Thoracic aorta (tissue), 2 donors: ENCODE data around the gene TPRA1. TPM values are rescaled to one million over a fixed set of nuclear protein-coding genes. Genes with fewer than 3 reads are reported as not detected.

Source experiments
- ATAC-seq: fragments of 150-250 bp; one replicate; pipeline ENCODE4 v1.8.0; 2017; ENCODE audit warnings: low read depth; ENCODE audit not compliant: insufficient number of reproducible peaks, low FRiP score
- DNase-seq: peaks from one replicate; pipeline ENCODE4 v3.0.0-alpha.2; 2020; ENCODE audit warnings: low spot score
- H3K27ac ChIP-seq, 2 donors: fragments of 200-600 bp; sonication (generic); 1 replicate in 1 of 2; 2 replicates in 1 of 2; pipeline ENCODE4 v1.5.1; 2016; ENCODE audit warnings: mild to moderate bottlenecking in 2 of 2, moderate library complexity in 2 of 2
- H3K27me3 ChIP-seq: fragments of 200-600 bp; sonication (generic); replicated peaks from 2 replicates; pipeline ENCODE4 v1.6.0; 2016; ENCODE audit warnings: mild to moderate bottlenecking; ENCODE audit not compliant: insufficient read depth
- H3K36me3 ChIP-seq: fragments of 200-600 bp; sonication (generic); one replicate; pipeline ENCODE4 v1.5.1; 2016
- H3K4me1 ChIP-seq, 2 donors: fragments of 200-600 bp; sonication (generic); 1 replicate in 1 of 2; 2 replicates in 1 of 2; pipeline versions ENCODE4 v1.5.1 to v1.6.0; 2016; ENCODE audit warnings: low read depth in 2 of 2, mild to moderate bottlenecking in 1 of 2; ENCODE audit not compliant: control insufficient read depth in 1 of 2
- H3K4me3 ChIP-seq: fragments of 200-600 bp; sonication (generic); 2 replicates; pipeline ENCODE4 v1.5.1; 2016; ENCODE audit warnings: mild to moderate bottlenecking
- H3K9me3 ChIP-seq: fragments of 200-600 bp; sonication (generic); 2 replicates; pipeline ENCODE4 v1.5.1; 2016
- CTCF ChIP-seq: fragments of 200-600 bp; sonication (generic); IDR thresholded peaks from one replicate; pipeline ENCODE4 v1.5.1; 2019; ENCODE audit warnings: antibody characterized with exemption
- total RNA-seq, 2 donors: library from RNA; depleted of rRNA; stranded (reverse); fragments of >200 nt; gene quantifications; one replicate each; pipeline versions ENCODE4 v1.1.0 to v1.2.3, GENCODE V29; 2016

TPRA1 gene
- total RNA-seq, 2 donors from 2014 or later, result 32.0 to 37.8 TPM

DNA sequence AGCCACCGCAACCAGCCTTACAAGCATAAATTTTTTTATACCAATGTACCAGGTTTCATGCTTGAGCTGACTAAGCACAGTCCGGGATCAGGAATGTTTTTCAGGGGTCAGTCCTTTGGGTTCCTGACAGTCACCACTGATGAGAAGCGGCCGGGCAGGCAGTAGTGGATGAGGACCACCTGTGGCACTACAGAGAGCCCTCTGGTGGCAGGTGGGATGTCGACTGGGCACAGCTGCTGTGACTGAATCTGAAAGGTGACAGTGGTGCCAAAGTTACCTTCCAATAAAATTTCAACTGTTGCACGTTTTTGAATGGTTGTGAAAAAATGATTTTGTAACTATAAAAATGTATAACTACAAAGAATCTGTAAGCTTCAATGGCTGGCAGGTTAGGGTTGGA is 34.0 kb downstream of the TPRA1 start:
- no peak for TF ChIP-seq CTCF
- DNase-seq, result no peak
- Histone ChIP-seq H3K4me1 (no peaks in the 10 kb centered on the region), H3K9me3 (no peaks in the 10 kb centered on the region), H3K27ac (no peak overlapping the region), H3K27me3 (no peaks in the 10 kb centered on the region), H3K4me3 (no peak overlapping the region), H3K36me3 (no peaks in the 10 kb centered on the region)
- ATAC-seq, result no peak

DNA sequence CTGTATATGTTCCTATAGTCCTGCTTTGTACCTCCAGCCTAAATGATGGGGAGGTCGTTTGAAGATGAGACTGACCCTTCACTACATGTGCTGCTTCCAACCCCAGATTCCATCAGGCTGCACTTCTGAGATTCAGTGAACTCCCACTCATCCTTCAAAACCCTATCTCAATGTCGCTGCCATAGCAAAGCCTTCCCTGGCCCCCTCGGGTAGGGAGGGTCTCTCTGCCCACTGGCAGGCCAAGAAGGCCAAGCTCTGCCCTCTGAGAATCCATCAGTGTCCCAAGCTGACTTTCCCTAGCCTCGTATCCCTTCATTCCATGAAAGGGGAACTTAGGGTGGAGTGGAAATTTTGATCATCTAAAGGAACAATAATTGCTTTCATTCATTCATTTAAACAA is 35.4 kb downstream of the TPRA1 start:
- no peak for DNase-seq
- ATAC-seq, result no peak
- Histone ChIP-seq H3K4me3 (no peak overlapping the region), H3K27ac (no peak overlapping the region), H3K36me3 (no peaks in the 10 kb centered on the region), H3K4me1 (no peaks in the 10 kb centered on the region), H3K27me3 (no peaks in the 10 kb centered on the region), H3K9me3 (no peaks in the 10 kb centered on the region)
- no peak for TF ChIP-seq CTCF

GRCh38 chr3:127552038-127552437 is 38.5 kb downstream of the TPRA1 start:
- no peak for DNase-seq
- Histone ChIP-seq H3K27me3 (no peaks in the 10 kb centered on the region), H3K36me3 (no peaks in the 10 kb centered on the region), H3K4me1 (peaks cover 3 to 11% of the 10 kb centered on the region in 2 donors), H3K4me3 (no peak overlapping the region), H3K9me3 (no peaks in the 10 kb centered on the region), H3K27ac (no peak overlapping the region)
- ATAC-seq, result no peak
- no peak for TF ChIP-seq CTCF

GRCh38 chr3:127551178-127551577 is 39.4 kb downstream of the TPRA1 start:
- H3K36me3 ChIP-seq, result no peaks in the 10 kb centered on the region
- no peak overlapping the region for H3K27ac ChIP-seq
- ATAC-seq, result no peak
- no peak for TF ChIP-seq CTCF
- no peak for DNase-seq
- H3K9me3 ChIP-seq, result no peaks in the 10 kb centered on the region
- no peak overlapping the region for H3K4me3 ChIP-seq
- peaks cover 4 to 16% of the 10 kb centered on the region in 2 donors for H3K4me1 ChIP-seq
- H3K27me3 ChIP-seq, result no peaks in the 10 kb centered on the region

- no peak for TF ChIP-seq CTCF
- Histone ChIP-seq H3K4me1 (peaks cover 4 to 16% of the 10 kb centered on the region in 2 donors), H3K36me3 (no peaks in the 10 kb centered on the region), H3K27me3 (no peaks in the 10 kb centered on the region), H3K27ac (no peak overlapping the region), H3K9me3 (no peaks in the 10 kb centered on the region), H3K4me3 (no peak overlapping the region)
- ATAC-seq (no peak), DNase-seq (no peak)
Measured at GRCh38 chr3:127550468-127551157, 39.9 kb downstream of the TPRA1 start.
